Loucy (cell line): ENCODE measurements around the gene SIPA1.

Source experiments
- H2AFZ ChIP-seq: fragments of 200-600 bp; sonication (generic); 2 replicates; pipeline ENCODE4 v1.6.0; 2016; ENCODE audit warnings: antibody characterized with exemption, mild to moderate bottlenecking, low read length, moderate library complexity
- H3F3A ChIP-seq: fragments of 200-600 bp; 2 replicates; pipeline ENCODE4 v1.6.0; 2016; ENCODE audit warnings: antibody characterized with exemption, low read depth, mild to moderate bottlenecking
- H3K27me3 ChIP-seq: fragments of 200-600 bp; sonication (generic); 2 replicates; pipeline ENCODE4 v1.6.1; 2014; ENCODE audit warnings: low read length, mild to moderate bottlenecking; ENCODE audit not compliant: insufficient read depth, poor library complexity, severe bottlenecking
- H3K36me3 ChIP-seq: fragments of 200-600 bp; sonication (generic); 2 replicates; pipeline ENCODE4 v1.6.1; 2016; ENCODE audit warnings: low read length; ENCODE audit not compliant: insufficient read depth
- H3K4me1 ChIP-seq: fragments of 200-600 bp; sonication (generic); 2 replicates; pipeline ENCODE4 v1.5.1; 2014; ENCODE audit warnings: low read length, mild to moderate bottlenecking; ENCODE audit not compliant: insufficient read depth, poor library complexity, severe bottlenecking
- H3K4me2 ChIP-seq: fragments of 200-600 bp; sonication (generic); 2 replicates; pipeline ENCODE4 v1.6.0; 2014; ENCODE audit warnings: antibody characterized with exemption, low read length, low read depth, mild to moderate bottlenecking; ENCODE audit not compliant: poor library complexity, severe bottlenecking
- H3K4me3 ChIP-seq: fragments of 200-600 bp; sonication (generic); 2 replicates; pipeline ENCODE4 v1.5.1; 2014; ENCODE audit warnings: low read length, mild to moderate bottlenecking, mixed read lengths; ENCODE audit not compliant: poor library complexity, severe bottlenecking
- H3K79me2 ChIP-seq: fragments of 200-600 bp; sonication (generic); 2 replicates; pipeline ENCODE4 v1.6.1; 2014; ENCODE audit warnings: low read length; ENCODE audit not compliant: insufficient read depth
- H3K9ac ChIP-seq: fragments of 200-600 bp; sonication (generic); 2 replicates; pipeline ENCODE4 v1.6.0; 2014; ENCODE audit warnings: mild to moderate bottlenecking, low read depth, low read length, moderate library complexity; ENCODE audit not compliant: poor library complexity, severe bottlenecking
- H3K9me2 ChIP-seq: fragments of 200-600 bp; sonication (generic); replicated peaks from 2 replicates; pipeline ENCODE4 v1.6.1; 2016; ENCODE audit warnings: low read depth, low read length, mixed read lengths
- H3K9me3 ChIP-seq: fragments of 200-600 bp; sonication (generic); 2 replicates; pipeline ENCODE4 v1.6.1; 2014; ENCODE audit warnings: mild to moderate bottlenecking, antibody characterized with exemption, low read length, low read depth; ENCODE audit not compliant: insufficient read depth
- H4K20me1 ChIP-seq: fragments of 200-600 bp; sonication (generic); 2 replicates; pipeline ENCODE4 v1.6.0; 2014; ENCODE audit warnings: antibody characterized with exemption, low read length, mild to moderate bottlenecking; ENCODE audit not compliant: insufficient read depth, poor library complexity, severe bottlenecking
- CTCF ChIP-seq: fragments of 200-600 bp; sonication (generic); conservative IDR thresholded peaks from 2 replicates; pipeline ENCODE4 v1.5.1; 2014; ENCODE audit warnings: mild to moderate bottlenecking, antibody characterized with exemption, low read length
- EZH2phosphoT487 ChIP-seq: fragments of 200-600 bp; IDR thresholded peaks from 2 replicates; pipeline ENCODE4 v1.6.1; 2018; ENCODE audit warnings: antibody characterized with exemption, mild to moderate bottlenecking, moderate library complexity, borderline replicate concordance

The SIPA1 gene

GRCh38 chr11:65646288-65646957 lies 8.5 kb downstream of the SIPA1 start:
- Histone ChIP-seq H4K20me1 (no peaks in the 10 kb centered on the region), H3K4me2 (no peak overlapping the region), H3F3A (no peaks in the 10 kb centered on the region), H3K9ac (no peak overlapping the region), H2AFZ (no peak overlapping the region), H3K4me1 (peaks cover 2% of the 10 kb centered on the region), H3K9me2 (no peaks in the 10 kb centered on the region), H3K4me3 (no peak overlapping the region), H3K36me3 (no peaks in the 10 kb centered on the region), H3K27me3 (no peaks in the 10 kb centered on the region), H3K79me2 (peaks cover 12% of the 10 kb centered on the region; the same call in 1 of the 2 replicates), H3K9me3 (no peaks in the 10 kb centered on the region)
- no peak for TF ChIP-seq CTCF
- no peak for TF ChIP-seq EZH2phosphoT487

- no peaks in the 10 kb centered on the region for H3K9me3 ChIP-seq
- no peak overlapping the region for H3K9ac ChIP-seq
- no peak overlapping the region for H2AFZ ChIP-seq
- no peak overlapping the region for H3K4me2 ChIP-seq
- no peak overlapping the region for H3K4me3 ChIP-seq
- H3K36me3 ChIP-seq: no peaks in the 10 kb centered on the region
- H3F3A ChIP-seq: no peaks in the 10 kb centered on the region
- peaks cover 9% of the 10 kb centered on the region for H3K4me1 ChIP-seq
- H3K9me2 ChIP-seq: no peaks in the 10 kb centered on the region
- H3K27me3 ChIP-seq: no peaks in the 10 kb centered on the region
- H3K79me2 ChIP-seq: peaks cover 5% of the 10 kb centered on the region; the same call in 1 of the 2 replicates
- no peak for TF ChIP-seq CTCF
- no peaks in the 10 kb centered on the region for H4K20me1 ChIP-seq
These were observed 9.2 kb downstream of the SIPA1 start for GRCh38 chr11:65646958-65647701.

GRCh38 chr11:65648997-65649493 lies 11.1 kb downstream of the SIPA1 start:
- no peak overlapping the region for H3K9ac ChIP-seq
- no peaks in the 10 kb centered on the region for H3K27me3 ChIP-seq
- peaks cover under 1% of the 10 kb centered on the region; the same call in 1 of the 2 replicates for H3K36me3 ChIP-seq

More at GRCh38 chr11:65648997-65649493, 11.1 kb downstream of the SIPA1 start:
- Histone ChIP-seq H3K4me3 (no peak overlapping the region), H3K4me1 (peaks cover 22% of the 10 kb centered on the region), H3F3A (peaks cover 8% of the 10 kb centered on the region), H2AFZ (no peak overlapping the region), H3K4me2 (no peak overlapping the region), H3K79me2 (peaks cover 5% of the 10 kb centered on the region; the same call in 1 of the 2 replicates), H3K9me2 (no peaks in the 10 kb centered on the region), H3K9me3 (no peaks in the 10 kb centered on the region), H4K20me1 (no peaks in the 10 kb centered on the region)
- TF ChIP-seq EZH2phosphoT487 (no peak), CTCF (no peak)
